COLO668 (cell line): ENCODE data around the gene HLA-G.
"Not testable (repeated sequence)": the region's sequence is repeated elsewhere in the genome, so short reads cannot be mapped to it uniquely, and the experiment has no call there.

Experiments
- DNase-seq: peaks from one replicate; lab custom pipeline; 2025; ENCODE audit not compliant: unreplicated experiment; lab: John Stamatoyannopoulos, UW

The HLA-G gene

DNA sequence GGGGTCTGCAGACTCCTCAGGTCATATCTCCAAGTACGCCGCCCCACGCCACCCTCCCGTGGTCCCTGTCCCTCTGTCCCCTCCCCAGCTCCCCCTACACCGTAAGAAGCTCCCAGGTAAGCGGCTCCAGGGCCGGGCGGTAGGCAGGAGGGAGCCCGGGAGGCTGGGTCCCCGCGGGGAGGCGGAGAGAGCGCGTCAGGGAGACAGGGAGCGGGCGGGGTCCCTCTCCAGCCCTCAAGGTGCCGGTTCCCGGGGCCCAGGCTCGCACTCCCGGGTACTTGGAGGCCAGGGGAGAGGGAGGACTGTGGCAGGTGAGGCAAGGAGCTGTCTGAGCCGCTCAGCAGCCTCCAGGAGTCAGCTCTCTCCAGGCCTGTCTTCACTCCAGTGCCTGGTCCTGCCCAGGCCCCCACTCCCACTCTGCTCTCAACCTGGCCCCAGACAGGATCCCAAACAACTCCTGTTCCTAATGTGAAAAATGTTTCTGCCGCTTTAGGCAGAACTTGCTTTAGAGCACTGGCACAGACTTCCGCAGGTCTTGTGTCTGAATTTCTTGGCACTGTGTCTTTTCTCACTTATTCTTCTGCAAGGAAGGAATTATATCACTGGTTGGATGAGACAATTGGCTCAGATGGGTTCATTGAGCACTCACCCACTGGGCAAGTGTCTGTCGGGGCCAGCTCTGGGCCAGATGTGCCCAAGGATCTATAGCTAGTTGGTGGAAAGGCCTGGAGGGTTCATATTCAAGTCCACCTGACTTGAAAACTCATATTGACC is 36.6 kb downstream of the HLA-G start:
- DNase-seq: no peak

DNA sequence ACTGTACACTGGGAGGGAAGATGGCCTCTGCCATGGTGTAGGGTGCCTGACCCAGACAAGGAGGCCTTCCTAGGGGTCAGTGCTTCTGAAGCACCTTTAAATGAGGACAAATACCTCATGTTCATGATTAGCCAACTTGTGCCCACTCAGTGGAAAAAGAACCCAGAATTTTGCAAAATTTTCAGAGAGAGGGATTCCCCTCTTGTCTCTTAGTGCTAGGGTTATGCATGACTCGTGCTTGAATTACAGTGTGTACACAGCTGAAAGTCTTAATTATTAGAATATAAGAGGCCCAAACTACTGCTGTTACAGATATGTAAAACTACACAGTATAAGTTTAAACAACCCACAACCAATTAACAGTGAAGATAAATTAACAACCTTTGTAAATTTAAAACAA is 38.0 kb downstream of the HLA-G start:
- DNase-seq: no peak

DNA sequence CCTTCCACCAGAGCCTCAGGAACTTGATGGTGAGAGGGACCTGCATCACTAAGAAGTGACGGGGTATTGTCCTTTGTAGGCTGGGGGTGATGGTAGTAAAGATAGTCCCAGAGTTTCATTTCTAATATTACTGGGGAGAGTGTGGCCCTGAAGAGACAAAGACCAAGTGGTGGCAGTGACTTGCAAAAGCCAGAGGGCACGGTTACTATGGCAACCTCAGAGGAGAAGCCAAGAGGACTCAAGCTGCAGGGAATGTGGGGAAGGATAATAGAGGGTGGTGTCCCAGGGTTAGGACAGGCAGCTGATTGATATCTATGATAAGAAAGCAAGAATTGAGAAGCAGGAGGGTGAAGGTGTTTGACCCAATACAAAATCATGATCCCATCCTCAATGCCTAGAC is 42.5 kb downstream of the HLA-G start:
- no peak for DNase-seq

DNA sequence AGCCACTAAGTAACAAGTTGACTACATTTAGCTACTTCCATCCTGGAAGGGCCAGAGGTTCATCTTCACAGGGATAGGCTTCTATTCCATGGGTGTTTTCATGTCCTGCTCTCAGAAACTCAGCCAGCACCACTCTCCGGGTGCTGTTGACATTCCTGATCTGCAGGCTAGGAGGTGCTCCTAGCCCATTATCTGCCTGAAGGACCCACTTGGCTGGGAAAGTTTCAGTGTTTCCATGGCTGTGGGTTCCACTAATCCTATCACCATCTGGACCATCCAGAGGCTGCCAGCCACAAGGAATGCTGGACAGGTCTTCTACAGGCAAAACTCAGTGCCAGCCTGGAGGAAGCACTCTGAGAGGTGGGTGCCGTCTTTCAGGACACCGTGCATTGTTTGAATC is 45.2 kb downstream of the HLA-G start:
- no peak for DNase-seq

DNA sequence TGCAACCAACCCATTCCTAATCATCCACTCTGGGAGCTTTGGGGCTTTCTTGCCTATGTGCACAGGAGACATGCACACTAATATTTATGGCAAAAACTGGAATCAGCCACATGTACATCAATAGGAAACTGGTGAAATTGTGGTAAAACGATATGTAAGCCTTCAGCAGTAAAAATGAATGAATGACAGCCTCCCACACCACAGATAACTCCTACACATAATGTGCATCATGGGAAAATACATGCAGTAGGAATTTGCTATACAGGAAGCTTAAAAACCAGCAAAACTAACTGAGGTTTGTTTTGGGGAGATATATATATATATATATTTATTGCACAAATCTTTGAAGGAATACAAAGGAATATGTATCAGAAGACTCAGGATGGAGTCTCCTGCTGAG is 47.6 kb downstream of the HLA-G start:
- DNase-seq: no peak

DNA sequence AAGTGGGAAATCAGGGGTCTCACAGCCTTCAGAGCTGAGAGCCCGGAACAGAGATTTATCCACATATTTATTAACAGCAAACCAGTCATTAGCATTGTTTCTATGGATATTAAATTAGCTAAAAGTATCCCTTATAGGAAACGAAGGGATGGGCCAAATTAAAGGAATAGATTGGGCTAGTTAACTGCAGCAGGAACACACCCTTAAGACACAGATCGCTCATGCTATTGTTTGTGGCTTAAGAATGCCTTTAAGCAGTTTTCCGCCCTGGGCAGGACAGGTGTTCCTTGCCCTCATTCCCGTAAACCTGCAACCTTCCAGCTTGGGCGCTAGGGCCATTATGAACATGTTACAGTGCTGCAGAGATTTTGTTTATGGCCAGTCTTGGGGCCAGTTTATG is 48.1 kb downstream of the HLA-G start:
- DNase-seq: not testable (repeated sequence)
